IMR-90 (cell line): ENCODE results near the gene CTNND2. TPM values are rescaled to one million over a fixed set of nuclear protein-coding genes. Genes with fewer than 3 reads are reported as not detected.

Source experiments
- ATAC-seq: fragments of 200-7000 bp; cut with Tn5 transposase; 2 replicates; pipeline ENCODE4 v1.9.1; 2020; ENCODE audit warnings: low read depth, mild to moderate bottlenecking, moderate library complexity
- BruUV-seq: library from RNA; stranded (reverse); fragments of 400-500 nt; replicated peaks from 2 replicates; lab custom pipeline; 2021; lab: Mats Ljungman, UMichigan
- CTCF ChIA-PET: fragments of 300-600 bp; formaldehyde crosslinking; extraction: SDS; loops from one replicate; lab custom pipeline; 2021; ENCODE audit warnings: antibody characterized with exemption; lab: Yijun Ruan, JAX
- POLR2A ChIA-PET: fragments of 300-600 bp; sonication (Branson Sonifier 250); formaldehyde crosslinking; loops from one replicate; lab custom pipeline; 2022; ENCODE audit warnings: antibody characterized with exemption; ENCODE audit not compliant: unreplicated experiment; lab: Charles Lee
- DNase-seq: peaks from one replicate; pipeline ENCODE4 v3.0.0; 2013
- H2AFZ ChIP-seq: replicated peaks from 2 replicates; pipeline ENCODE3; 2013; ENCODE audit warnings: low read length, mild to moderate bottlenecking; ENCODE audit not compliant: poor library complexity
- H2AK5ac ChIP-seq: 2 replicates; pipeline ENCODE4 v1.6.1; 2013; ENCODE audit warnings: low read depth, low read length, inconsistent platforms
- H2AK9ac ChIP-seq: replicated peaks from 2 replicates; pipeline ENCODE3; 2013; ENCODE audit warnings: mild to moderate bottlenecking, low read depth, low read length, moderate library complexity; ENCODE audit not compliant: poor library complexity
- H2BK120ac ChIP-seq: 2 replicates; pipeline ENCODE4 v1.6.1; 2013; ENCODE audit warnings: low read depth, low read length, inconsistent platforms
- H2BK15ac ChIP-seq: 3 replicates; pipeline ENCODE4 v1.6.1; 2013; ENCODE audit warnings: low read depth, low read length, inconsistent platforms
- H2BK20ac ChIP-seq: 2 replicates; pipeline ENCODE4 v1.6.1; 2013; ENCODE audit warnings: low read depth, mild to moderate bottlenecking, inconsistent platforms, low read length, moderate library complexity
- H2BK5ac ChIP-seq: 2 replicates; pipeline ENCODE4 v1.6.1; 2013; ENCODE audit warnings: mild to moderate bottlenecking, low read depth, low read length, inconsistent platforms; ENCODE audit not compliant: poor library complexity, severe bottlenecking
- H3K14ac ChIP-seq: replicated peaks from 2 replicates; pipeline ENCODE4 v1.6.1; 2013; ENCODE audit warnings: low read depth, low read length, inconsistent platforms
- H3K18ac ChIP-seq: 2 replicates; pipeline ENCODE4 v1.6.1; 2013; ENCODE audit warnings: low read depth, low read length, control low read depth
- H3K23ac ChIP-seq: 2 replicates; pipeline ENCODE4 v1.6.1; 2013; ENCODE audit warnings: low read depth, low read length, inconsistent platforms
- H3K27ac ChIP-seq: 2 replicates; pipeline ENCODE4 v1.5.1; 2013; ENCODE audit warnings: mild to moderate bottlenecking, control low read depth, low read length; ENCODE audit not compliant: insufficient read depth
- H3K27me3 ChIP-seq: 2 replicates; pipeline ENCODE4 v1.6.1; 2013; ENCODE audit warnings: low read length; ENCODE audit not compliant: control insufficient read depth, insufficient read depth
- H3K36me3 ChIP-seq: 2 replicates; pipeline ENCODE4 v1.6.1; 2013; ENCODE audit warnings: low read length, mixed read lengths; ENCODE audit not compliant: control insufficient read depth, insufficient read depth
- H3K4ac ChIP-seq: 2 replicates; pipeline ENCODE4 v1.6.1; 2013; ENCODE audit warnings: low read depth, low read length, inconsistent platforms
- H3K4me1 ChIP-seq: 2 replicates; pipeline ENCODE4 v1.6.1; 2013; ENCODE audit warnings: low read length, mixed read lengths; ENCODE audit not compliant: control insufficient read depth, insufficient read depth
- H3K4me2 ChIP-seq: 2 replicates; pipeline ENCODE4 v1.6.1; 2013; ENCODE audit warnings: low read depth, mild to moderate bottlenecking, control low read depth, low read length, moderate library complexity
- H3K4me3 ChIP-seq: 2 replicates; pipeline ENCODE4 v1.5.1; 2013; ENCODE audit warnings: low read depth, mild to moderate bottlenecking, control low read depth, low read length, moderate library complexity; ENCODE audit not compliant: insufficient read depth
- H3K56ac ChIP-seq: 2 replicates; pipeline ENCODE4 v1.6.1; 2013; ENCODE audit warnings: low read length, inconsistent platforms; ENCODE audit not compliant: insufficient read depth; ENCODE audit errors: extremely low read depth
- H3K79me1 ChIP-seq, 2 experiments: 2 replicates each; pipeline ENCODE4 v1.6.1; 2013; ENCODE audit warnings: low read length in 2 of 2, inconsistent platforms in 1 of 2, low read depth in 1 of 2
- H3K9ac ChIP-seq: 2 replicates; pipeline ENCODE4 v1.6.1; 2013; ENCODE audit warnings: low read depth, low read length, control low read depth
- H3K9me1 ChIP-seq: 2 replicates; pipeline ENCODE4 v1.6.1; 2013; ENCODE audit warnings: low read length, inconsistent platforms; ENCODE audit not compliant: insufficient read depth
- H3K9me3 ChIP-seq: 2 replicates; pipeline ENCODE4 v1.6.1; 2013; ENCODE audit warnings: low read length; ENCODE audit not compliant: control insufficient read depth, insufficient read depth
- H4K20me1 ChIP-seq: 2 replicates; pipeline ENCODE4 v1.6.1; 2013; ENCODE audit warnings: low read length, inconsistent platforms; ENCODE audit not compliant: insufficient read depth
- H4K5ac ChIP-seq: 2 replicates; pipeline ENCODE4 v1.6.1; 2013; ENCODE audit warnings: mild to moderate bottlenecking, low read depth, low read length, control low read depth
- H4K8ac ChIP-seq, 2 experiments: 2 replicates each; pipeline ENCODE4 v1.6.1; 2013; ENCODE audit warnings: low read depth in 2 of 2, low read length in 2 of 2, control low read depth in 1 of 2, inconsistent platforms in 1 of 2
- H4K91ac ChIP-seq: 2 replicates; pipeline ENCODE4 v1.6.1; 2013; ENCODE audit warnings: low read depth, low read length, inconsistent platforms; ENCODE audit not compliant: insufficient read depth
- CEBPB ChIP-seq: IDR thresholded peaks from 2 replicates; pipeline ENCODE4 v1.6.1; 2012; ENCODE audit warnings: low read depth, low read length, improper control_type of control experiment
- CHD1 ChIP-seq: IDR thresholded peaks from 2 replicates; pipeline ENCODE4 v1.6.1; 2012; ENCODE audit warnings: low read depth, low read length, improper control_type of control experiment
- MAZ ChIP-seq: IDR thresholded peaks from 2 replicates; pipeline ENCODE4 v1.6.1; 2012; ENCODE audit warnings: low read depth, mild to moderate bottlenecking, low read length, improper control_type of control experiment, moderate library complexity, borderline replicate concordance
- SMC3 ChIP-seq: fragments of 150-350 bp; IDR thresholded peaks from 2 replicates; pipeline ENCODE4 v1.6.1; 2016; ENCODE audit warnings: low read depth, mild to moderate bottlenecking, antibody characterized with exemption, low read length, moderate library complexity
- WGBS, 2 experiments: methylation state at CpG; one replicate each; pipeline versions ENCODE4 v1.1.5 to v1.1.7; 2013; ENCODE audit warnings: missing lambda C conversion rate in 2 of 2; ENCODE audit not compliant: insufficient read length in 1 of 2; ENCODE audit errors: extremely low coverage in 2 of 2; 5-methylcytosine and 5-hydroxymethylcytosine counted together
- dilution Hi-C: fragments of 300-500 bp; cut with HindIII; formaldehyde crosslinking; loops from one replicate; pipeline ENCODE4 v1.14.3; 2018; ENCODE audit warnings: low sequenced_read_pairs; ENCODE audit not compliant: unreplicated experiment
- in situ Hi-C: fragments of 300-500 bp; cut with MboI; formaldehyde crosslinking; loops from 3 replicates; pipeline ENCODE4 v1.14.3; 2019; ENCODE audit warnings: low sequenced_read_pairs, inconsistent platforms, mixed read lengths
- intact Hi-C: fragments of 100-400 bp; cut with micrococcal nuclease; formaldehyde crosslinking; loops from 2 replicates; pipeline ENCODE4 v1.10.0; 2022
- polyA plus RNA-seq, 3 experiments: library from polyadenylated mRNA; depleted of rRNA; stranded (reverse); fragments of >200 nt; gene quantifications; 2 replicates each; pipeline ENCODE4 v1.2.3, GENCODE V29; 2012; ENCODE audit warnings: low replicate concordance in 1 of 3
- total RNA-seq: library from RNA; depleted of rRNA; stranded (reverse); fragments of >200 nt; gene quantifications from 2 replicates; pipeline ENCODE4 v1.2.3, GENCODE V29; 2012

Gene CTNND2
- total and polyA plus RNA-seq, 2 of the 4 experiments (the other 2 are of a cell fraction), result not detected

GRCh38 chr5:11152368-11152767, 751.9 kb downstream of the CTNND2 start:
- no peaks in the 10 kb centered on the region for H4K20me1 ChIP-seq
- no peak for TF ChIP-seq CEBPB
- TF ChIP-seq CHD1, result no peak
- no peak for TF ChIP-seq SMC3
- TF ChIP-seq MAZ, result no peak
- no peak overlapping the region for H3K18ac ChIP-seq
- H3K9me3 ChIP-seq, result no peaks in the 10 kb centered on the region
- dilution Hi-C loops (no loop called here), in situ Hi-C loops (no loop called here), intact Hi-C loops (no loop called here)
- ATAC-seq (no peak), DNase-seq (no peak)
- WGBS, 2 experiments, result no CpG with 5 or more reads among the region's 8 CpGs
- H3K14ac ChIP-seq, result no peak overlapping the region
- no peak overlapping the region for H3K9ac ChIP-seq
- H4K5ac ChIP-seq, result no peak overlapping the region
- H2BK15ac ChIP-seq, result no peak overlapping the region
- no peak overlapping the region for H2BK5ac ChIP-seq
- no peak overlapping the region for H2AK5ac ChIP-seq
- H2BK20ac ChIP-seq, result no peak overlapping the region
- H2AFZ ChIP-seq, result no peak overlapping the region
- POLR2A ChIA-PET, result interaction anchor here (0.6 kb wide), 1 partner anchor 270 kb away, joined by 3 read pairs; no protein-coding TSS in a partner anchor
- no peak overlapping the region for H3K4me3 ChIP-seq
- no peaks in the 10 kb centered on the region for H3K4me1 ChIP-seq
- CTCF ChIA-PET, result interaction anchor here (0.6 kb wide), 1 partner anchor 95 kb away, joined by 3 read pairs; no protein-coding TSS in a partner anchor
- no peak overlapping the region for H2AK9ac ChIP-seq
- no TSS peak for BruUV-seq
- H3K27me3 ChIP-seq, result peaks cover 4% of the 10 kb centered on the region; the same call in 1 of the 2 replicates
- H4K8ac ChIP-seq, result no peak overlapping the region
- H3K23ac ChIP-seq, result no peak overlapping the region
- no peaks in the 10 kb centered on the region for H3K9me1 ChIP-seq
- no peaks in the 10 kb centered on the region for H3K36me3 ChIP-seq
- no peak overlapping the region for H3K27ac ChIP-seq
- H3K4me2 ChIP-seq, result no peak overlapping the region
- H3K56ac ChIP-seq, result no peak overlapping the region
- no peak overlapping the region for H4K91ac ChIP-seq
- H2BK120ac ChIP-seq, result no peak overlapping the region
- no peaks in the 10 kb centered on the region for H3K79me1 ChIP-seq
- no peak overlapping the region for H3K4ac ChIP-seq
